ENCODE data around the gene KMT2E. TPM values are rescaled to one million over a fixed set of nuclear protein-coding genes. Genes with fewer than 3 reads are reported as not detected.

The KMT2E gene
- total and polyA plus RNA-seq, 3 donors from 2014 or later, result 21.1 to 133 (median 96.6) TPM

- no peak for TF ChIP-seq POLR2A (IDR thresholded peaks at IDR 0.05)
- no peak for TF ChIP-seq CTCF (IDR thresholded peaks at IDR 0.05)
- intact Hi-C loops (cut with DNase I; ENCODE audit: low total_unique reads), result no loop called here
Observed at GRCh38 chr7:105161366-105161765, 147.4 kb downstream of the KMT2E start.

More at GRCh38 chr7:105161366-105161765, 147.4 kb downstream of the KMT2E start:
- Histone ChIP-seq H3K27ac (no peak overlapping the region), H3K36me3 (ENCODE audit: low read depth, missing control alignments) (no peaks in the 10 kb centered on the region), H3K4me1 (no peaks in the 10 kb centered on the region), H3K4me3 (no peak overlapping the region), H3K27me3 (no peaks in the 10 kb centered on the region), H3K9me3 (no peaks in the 10 kb centered on the region)
- DNase-seq, result no peak
- 77 to 89% methylated on average over 1 of the region's 1 CpG for WGBS, 2 donors

Data from testis (tissue), 3 donors.